NCI-H69 (cell line): ENCODE measurements around the gene RAB11FIP5.
"Not testable (repeated sequence)": the region's sequence is repeated elsewhere in the genome, so short reads cannot be mapped to it uniquely, and the experiment has no call there.

Experiments
- DNase-seq: peaks from one replicate; lab custom pipeline; 2025; lab: John Stamatoyannopoulos, UW

Gene RAB11FIP5, protein sequence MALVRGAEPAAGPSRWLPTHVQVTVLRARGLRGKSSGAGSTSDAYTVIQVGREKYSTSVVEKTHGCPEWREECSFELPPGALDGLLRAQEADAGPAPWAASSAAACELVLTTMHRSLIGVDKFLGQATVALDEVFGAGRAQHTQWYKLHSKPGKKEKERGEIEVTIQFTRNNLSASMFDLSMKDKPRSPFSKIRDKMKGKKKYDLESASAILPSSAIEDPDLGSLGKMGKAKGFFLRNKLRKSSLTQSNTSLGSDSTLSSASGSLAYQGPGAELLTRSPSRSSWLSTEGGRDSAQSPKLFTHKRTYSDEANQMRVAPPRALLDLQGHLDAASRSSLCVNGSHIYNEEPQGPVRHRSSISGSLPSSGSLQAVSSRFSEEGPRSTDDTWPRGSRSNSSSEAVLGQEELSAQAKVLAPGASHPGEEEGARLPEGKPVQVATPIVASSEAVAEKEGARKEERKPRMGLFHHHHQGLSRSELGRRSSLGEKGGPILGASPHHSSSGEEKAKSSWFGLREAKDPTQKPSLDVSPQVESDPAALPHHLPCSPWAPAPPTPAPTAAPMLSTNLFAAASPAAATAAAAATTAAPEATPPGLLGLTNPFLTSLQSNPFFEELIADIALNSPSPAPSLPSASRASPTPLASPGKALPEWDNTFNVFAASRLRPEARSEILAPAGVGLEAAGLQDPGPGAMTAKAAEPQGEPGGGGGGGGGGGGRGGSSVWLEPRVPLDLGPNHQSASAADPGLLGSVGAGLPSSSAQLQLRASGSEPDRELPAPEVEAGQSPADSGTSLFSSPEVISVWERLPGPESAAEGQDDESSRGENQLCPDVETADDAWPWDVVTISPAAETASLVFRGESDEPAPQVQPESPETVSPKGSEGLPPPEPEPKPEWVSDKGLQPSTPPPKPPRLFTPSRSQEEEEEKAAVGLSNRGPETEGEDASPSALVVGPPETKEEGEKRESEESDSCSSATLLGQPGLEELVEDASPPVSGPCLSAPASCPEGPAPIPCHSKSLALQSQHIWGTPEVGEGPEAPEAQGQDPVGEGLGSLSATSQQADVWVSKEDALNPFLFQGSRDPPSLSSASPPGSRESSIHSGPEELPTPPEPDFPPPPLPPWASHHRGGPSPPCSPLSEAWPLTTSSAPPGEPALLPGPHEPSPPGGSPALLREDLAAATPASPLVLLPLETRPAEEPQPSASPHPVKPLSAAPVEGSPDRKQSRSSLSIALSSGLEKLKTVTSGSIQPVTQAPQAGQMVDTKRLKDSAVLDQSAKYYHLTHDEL (N-terminal part only)

DNA sequence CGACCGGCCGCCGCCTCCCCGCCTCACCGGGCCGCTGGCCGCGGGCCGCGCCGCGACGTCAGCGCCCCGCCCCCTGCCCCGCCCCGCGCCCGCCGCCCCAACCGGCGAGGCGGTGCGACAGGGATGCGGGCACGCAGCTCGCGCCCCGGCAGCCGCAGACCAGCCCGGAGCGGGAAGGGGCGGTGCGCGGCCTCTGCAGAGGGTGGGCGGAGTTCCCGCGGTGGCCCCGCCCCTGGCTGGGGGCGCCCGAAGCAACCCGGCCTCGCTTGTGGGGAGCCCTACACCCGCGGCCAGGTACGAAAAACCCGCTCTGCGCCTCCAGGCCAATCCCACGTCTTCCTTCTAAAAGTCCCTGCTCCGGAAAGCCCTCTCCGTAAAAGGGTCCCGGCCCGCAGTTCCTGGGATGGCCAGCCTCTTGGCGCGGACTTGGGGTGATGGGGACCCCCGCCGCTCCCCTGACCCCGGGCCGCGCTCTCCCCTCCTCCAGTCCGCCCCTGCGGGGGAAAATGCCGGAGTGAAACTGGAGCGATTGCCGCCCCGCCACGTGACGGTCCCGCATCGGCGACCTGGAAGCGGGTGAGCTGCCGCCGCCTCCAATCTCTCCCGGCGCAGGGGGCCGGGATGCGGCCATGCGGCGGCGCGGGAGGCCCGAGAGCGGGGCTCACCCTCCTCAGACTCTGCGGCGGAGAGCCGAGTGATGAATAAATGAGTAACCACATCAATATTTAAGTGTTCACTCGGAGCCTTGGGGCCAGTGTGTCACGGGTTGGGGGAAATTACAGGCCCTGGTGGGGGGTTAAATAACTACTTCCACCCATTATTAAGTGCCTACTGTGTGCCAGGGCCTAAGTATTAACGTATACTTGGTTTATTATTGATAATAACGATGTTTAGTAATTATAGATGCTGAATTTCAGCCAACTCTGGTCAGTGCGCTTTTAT is at the start of gene RAB11FIP5:
Gene RAB11FIP5, minus strand, starts transcription at position 36 of the 942 bp plus-strand sequence. CDS start 171 bp downstream, outside the sequence.
- peak; percentile 61 for DNase-seq

DNA sequence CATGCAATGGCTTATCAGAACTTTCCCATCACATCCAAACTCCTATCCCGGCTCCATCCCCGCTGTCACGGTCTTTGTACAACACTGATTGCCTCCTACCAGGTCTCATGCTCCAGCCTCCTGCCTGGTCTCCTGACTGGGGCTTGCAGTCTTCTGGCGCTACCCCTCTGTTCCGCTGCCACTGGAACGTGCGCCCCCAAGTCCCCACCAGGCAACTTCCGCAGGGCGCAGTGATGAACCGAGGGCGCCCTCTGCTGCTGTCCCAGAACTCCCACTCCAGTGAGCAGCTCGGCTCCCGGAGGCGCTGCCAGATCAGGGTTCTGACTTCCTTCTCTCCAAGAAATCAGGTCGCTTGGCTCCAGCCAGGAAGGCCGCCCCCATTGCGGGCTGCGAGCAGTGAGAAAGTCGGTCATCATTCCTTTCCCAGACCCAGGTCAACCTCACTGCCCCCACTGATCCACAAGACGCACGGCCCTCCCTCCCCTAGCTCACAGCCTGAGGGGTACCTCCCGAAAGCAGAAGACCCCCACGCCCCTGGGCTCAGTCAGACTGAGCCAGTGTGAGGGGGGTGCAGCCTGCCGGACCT is 43.9 kb upstream of the RAB11FIP5 start:
- peak; percentile 36 for DNase-seq

DNA sequence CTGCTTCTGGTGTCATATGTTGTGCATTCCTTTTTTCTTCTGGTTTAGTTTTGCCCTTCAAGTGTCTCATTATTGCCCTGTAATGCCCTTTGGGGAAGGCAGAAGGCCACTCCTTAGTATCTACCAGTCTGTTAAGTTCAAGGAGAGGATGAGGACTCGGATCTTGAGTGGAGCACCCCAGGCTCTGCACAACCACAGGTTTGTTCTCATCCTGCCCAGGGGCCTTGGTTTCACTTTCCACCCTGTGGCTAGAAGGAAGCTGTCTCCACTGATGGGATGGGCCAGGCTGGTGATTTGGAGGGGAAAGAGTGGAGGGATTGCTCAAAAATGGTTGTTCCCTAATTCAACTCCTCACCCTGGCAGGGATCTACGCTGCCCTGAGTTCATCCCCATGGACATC is 30.2 kb upstream of the RAB11FIP5 start:
- no peak for DNase-seq

DNA sequence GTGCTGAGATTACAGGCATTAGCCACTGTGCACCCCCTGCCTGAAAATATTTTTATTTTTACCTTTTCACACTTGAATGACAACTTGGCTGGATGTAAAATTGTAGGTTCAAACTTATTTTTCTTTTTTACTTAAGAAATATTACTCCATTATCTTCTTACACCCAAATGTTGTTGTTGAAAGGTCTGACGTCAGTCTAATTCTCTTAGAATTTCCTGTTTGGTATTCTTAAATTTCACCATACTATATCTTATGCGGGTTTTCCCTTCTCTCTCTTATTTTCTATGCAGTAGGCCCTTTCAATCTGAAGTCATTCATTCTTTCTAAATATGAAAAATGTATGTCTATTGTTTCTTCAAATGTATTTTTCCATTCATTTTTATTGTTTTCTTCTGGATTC is 29.1 kb upstream of the RAB11FIP5 start:
- no peak for DNase-seq

DNA sequence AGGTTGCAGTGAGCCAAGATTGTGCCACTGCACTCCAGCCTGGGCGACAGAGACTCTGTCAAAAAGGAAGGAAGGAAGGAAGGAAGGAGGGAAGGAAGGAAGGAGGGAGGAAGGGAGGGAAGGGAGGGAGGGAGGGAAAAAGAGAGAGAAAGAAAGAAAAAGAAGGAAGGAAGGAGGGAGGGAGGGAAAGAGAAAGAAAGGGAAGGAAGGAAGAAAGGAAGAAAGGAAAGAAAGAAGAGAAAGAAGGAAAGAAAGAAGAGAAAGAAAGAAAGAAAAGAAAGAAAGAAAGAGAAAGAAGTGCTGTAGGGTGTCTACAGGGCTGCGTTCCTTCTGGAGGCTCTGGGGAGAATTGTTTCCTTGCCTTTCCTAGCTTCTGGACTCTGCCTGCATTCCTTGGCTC is 22.5 kb upstream of the RAB11FIP5 start:
- no peak for DNase-seq

DNA sequence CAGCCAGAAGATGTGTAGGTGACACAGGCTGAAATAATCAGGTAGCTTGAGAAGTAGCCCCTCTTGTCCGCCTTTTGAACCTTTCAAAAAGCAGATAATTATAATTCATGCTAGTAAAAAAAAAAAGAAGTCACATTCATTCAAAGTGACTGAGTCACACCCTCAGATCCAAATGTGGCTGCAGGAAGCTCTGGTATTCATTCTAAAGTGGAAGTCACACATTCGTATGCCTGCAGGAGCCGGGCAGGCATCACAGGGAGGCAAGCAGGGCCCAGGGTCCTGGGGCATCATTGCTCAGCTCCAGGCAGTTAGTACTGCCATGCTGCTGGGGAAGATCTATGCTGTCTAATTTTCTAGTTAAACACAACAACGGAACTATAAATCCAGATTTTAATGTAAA is 21.7 kb upstream of the RAB11FIP5 start:
- DNase-seq = no peak

DNA sequence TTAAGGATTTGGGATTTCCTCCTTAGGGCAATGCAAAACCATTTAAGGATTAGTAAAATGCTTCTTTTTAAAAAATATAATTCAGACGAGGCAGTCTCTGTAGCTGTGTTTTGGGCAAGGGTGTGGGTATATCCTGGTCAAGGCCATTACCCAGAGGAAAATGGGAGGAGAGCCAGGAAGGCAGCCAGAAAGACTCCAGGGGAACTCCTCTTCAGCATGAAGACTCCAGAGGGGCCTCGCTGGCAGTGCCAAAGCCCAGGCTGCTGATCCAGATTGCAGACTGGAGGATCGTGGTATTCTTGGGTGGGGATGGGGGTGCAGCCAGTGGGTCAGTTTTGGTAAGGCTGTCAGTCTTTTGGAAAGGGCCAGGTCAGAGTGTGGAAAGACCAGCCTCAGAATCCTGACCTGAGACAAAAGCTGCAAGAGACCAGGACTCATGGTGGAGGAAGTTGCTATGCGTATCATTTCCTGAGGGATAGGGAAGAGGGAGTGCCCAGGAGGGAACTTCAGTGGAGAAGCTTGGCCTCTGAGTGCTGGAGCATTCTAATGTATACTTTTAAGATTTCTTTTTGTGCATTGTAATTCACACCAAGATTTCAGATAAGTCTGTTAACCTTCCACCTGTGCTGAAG is 20.9 kb upstream of the RAB11FIP5 start:
- DNase-seq = no peak

DNA sequence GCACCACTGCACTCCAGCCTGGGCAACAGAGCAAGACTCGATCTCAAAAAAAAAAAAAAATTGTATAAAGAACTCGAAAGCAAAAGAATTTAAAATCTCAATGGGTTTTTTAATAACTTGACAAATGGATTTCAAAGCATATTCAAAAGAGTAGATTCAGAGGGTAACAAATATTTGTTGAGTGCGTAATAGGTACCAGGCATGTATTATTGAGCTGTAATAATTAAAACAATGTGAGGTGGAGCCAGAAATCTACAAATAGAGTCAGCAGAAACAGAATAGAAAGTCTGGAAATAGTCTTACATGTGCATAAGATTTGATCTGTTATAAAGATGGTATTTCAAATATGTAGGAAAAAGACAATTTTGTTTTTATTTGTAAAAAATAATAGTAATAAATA is 19.1 kb upstream of the RAB11FIP5 start:
- no peak for DNase-seq

DNA sequence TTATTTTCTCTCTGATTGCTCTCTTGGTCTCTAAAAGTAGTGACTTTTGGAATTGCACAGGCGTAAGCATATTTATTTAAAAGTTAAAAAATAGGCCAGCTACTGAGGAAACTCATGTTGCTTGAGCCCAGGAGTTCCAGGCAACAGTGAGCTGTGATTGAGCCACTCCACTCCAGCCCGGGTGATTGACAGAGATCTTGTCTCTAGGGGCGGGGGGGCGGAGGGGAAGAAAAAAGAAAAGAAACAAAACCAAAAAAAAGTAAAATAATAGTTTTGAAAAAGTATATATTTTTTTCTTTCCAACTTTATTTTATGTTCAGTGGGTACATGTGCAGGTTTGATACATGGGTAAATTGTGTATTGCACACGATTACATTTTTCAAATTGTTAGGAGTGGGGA is 18.0 kb upstream of the RAB11FIP5 start:
- no peak for DNase-seq

DNA sequence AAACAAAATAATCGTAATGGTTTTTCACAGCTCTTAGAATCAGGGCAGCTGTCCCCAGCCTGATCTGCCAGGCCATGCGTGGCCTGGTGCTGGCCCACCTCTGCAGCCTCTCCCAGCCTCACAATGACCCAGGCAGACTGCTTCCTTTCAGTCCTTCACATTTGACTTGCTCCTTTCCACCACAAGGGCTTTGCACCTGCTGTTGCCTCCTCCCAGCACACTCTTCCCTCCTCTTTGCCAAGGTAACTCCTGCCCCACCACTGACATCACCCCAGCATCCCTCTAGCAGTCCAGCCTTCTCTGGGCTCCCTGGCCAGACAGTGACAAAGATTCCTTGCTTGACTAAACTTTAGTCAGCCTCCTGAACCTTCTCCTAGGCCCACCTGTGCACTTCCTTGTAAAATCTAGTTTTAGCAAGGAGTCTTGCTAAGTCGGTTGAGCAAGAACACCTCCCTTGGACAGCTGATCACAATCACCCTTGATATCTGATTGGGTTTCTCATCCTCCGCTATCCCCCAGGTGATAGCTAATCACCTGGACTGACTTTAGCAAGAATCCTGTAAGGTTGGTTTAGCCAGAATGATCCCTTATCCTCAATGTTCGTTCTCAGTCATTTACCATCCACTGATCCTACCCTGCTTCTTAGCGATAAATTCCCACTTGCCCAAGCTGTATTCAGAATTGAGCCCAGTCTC is 16.2 kb upstream of the RAB11FIP5 start:
- no peak for DNase-seq

DNA sequence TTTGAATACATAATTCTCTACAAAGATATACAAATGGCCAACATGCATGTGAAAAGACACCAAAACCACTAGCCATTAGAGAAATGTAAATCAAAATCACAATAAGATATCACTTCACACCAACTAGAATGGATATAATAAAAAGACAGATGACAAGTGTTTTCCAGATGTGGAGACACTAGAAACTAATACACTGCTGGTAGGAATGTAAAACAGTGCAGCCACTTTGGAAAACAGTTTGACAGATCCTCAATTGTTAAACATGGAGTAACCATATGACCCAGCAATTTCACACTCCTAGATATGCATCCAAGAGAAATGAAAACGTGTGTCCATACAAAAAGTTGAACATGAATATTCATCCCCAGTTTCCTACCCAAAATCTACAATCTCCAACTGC is 9.8 kb upstream of the RAB11FIP5 start:
- DNase-seq = no peak

DNA sequence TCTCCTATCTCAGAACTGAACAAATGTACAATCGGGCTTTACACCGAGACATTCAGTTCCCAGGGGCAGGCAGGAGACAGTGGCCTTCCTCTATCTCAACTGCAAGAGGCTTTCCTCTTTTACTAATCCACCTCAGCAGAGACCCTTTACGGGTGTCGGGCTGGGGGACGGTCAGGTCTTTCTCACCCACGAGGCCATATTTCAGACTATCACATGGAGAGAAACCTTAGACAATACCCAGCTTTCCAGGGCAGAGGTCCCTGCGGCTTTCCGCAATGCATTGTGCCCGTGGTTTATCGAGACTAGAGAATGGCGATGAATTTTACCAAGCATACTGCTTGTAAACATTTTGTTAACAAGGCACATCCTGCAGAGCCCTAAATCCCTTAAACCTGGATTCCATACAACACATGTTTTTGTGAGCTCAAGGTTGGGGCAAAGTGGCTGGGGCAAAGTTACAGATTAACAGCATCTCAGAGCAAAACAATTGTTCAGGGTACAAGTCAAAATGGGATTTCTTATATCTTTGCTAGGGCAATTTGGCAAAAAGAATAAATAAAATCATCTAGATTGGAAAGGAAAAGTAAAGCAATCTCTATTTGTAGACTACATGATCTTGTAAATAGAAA is 7.0 kb upstream of the RAB11FIP5 start:
- DNase-seq = not testable (repeated sequence)

DNA sequence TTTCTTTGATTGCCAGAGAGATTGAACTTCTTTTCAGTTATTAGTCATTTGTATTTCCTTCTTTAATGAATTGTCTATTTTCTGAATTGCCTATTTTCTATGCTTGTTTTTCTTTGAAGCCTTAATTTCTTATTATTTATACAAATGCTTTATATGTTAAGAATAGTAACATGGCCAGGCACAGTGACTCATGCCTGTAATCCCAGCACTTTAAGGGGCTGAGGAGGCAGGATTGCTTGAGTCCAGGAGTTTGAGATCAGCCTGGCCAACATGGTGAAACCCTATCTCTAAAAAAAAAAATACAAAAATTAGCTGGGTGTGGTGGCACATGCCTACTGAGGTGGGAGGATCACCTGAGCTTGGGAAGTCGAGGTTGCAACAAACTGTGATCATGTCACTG is 4.7 kb upstream of the RAB11FIP5 start:
- DNase-seq = no peak

DNA sequence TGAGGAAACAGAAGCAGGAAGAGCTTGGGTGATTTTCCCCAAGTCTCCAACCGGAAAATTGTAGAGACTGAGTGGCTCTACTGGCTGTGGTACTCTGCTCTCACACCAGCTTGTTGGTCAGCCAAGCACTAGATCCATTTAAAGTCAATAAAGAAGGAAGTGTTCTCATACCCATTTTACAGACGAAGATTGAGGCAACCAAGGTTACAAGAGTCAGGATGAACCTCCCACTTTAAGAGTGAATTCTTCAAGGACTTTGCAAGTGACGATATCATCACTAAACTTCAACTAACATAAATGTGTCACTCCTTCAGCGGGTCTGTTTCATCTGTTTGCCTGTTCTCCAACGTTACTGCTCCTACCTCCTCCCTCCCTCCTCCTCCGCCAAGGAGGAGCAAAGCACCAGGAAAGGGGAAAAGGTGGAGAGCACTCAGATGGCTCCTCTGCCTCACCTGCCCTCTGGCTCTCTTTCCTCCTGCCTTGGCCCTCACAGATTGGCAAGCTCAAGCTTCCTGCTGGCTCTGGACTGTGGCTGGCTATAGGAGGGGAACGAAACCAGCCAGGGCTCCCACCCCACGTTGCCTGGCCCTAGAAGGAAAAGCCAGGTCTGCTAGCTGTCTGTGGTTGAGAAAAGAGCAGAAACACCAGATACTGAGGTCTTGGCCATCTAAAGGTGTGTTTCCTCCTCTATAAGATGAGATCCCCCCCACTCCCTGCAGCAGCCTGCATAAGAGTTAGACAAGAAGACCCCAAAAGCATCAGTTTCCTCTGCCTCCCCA is 3.6 kb upstream of the RAB11FIP5 start:
- no peak for DNase-seq

DNA sequence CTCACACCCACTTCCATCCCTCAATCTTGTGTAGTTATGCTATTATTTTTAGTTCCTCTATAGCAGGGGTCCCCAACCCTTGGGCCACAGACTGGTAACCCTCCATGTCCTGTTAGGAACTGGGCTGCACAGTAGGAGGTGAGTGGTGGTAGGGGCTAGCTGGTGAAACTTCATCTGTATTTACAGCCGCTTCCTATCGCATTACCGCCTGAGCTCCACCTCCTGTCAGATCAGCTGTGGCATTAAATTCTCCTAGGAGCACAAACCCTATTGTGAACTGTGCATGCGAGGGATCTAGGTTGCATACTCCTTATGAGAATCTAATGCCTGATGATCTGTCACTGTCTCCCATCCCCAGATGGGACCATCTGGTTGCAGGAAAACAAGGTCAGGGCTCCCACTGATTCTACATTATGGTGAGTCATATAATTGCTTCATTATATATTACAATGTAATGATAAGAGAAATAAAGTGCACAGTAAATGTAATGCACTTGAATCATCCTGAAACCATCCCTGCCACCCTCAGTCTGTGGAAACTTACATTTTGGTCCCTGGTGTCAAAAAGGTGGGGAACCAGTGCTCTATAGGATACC is 1.6 kb upstream of the RAB11FIP5 start:
- peak; percentile 6 for DNase-seq

DNA sequence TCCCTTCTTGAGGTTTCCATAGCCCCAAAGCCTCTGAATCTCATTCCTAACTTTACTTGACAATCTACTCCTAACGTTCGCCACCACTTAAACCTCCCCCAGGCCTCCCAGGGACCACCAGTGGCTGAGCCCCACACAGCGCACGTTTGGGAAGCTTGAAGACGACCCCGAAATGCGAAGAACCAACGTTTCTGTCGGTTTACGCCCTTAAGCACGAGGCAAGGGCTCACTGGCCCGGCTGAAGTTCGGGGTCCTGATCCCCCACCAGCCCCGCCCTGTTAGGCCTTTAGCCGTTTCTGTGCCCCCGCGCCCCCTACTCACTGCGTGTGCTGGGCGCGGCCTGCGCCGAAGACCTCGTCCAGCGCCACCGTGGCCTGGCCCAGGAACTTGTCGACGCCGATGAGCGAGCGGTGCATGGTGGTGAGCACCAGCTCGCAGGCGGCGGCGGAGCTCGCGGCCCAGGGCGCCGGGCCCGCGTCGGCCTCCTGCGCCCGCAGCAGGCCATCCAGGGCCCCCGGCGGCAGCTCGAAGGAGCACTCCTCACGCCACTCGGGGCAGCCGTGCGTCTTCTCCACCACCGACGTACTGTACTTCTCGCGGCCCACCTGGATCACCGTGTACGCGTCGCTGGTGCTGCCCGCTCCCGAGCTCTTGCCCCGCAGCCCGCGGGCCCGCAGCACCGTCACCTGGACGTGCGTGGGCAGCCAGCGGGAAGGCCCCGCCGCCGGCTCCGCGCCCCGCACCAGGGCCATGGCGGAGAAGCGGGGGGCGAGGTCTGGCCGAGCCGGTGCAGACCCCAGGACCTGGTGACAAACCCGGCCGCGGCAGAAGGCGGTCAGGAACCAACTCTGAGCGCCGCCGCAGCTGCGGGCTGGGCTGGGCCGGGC is 479 bp downstream of the RAB11FIP5 start:
- peak; percentile 19 for DNase-seq
